ENCODE measurements around the gene GLIS2.
A peak's percentile ranks its signal among the peaks of the same experiment; 100 is the strongest.

The GLIS2 gene

GRCh38 chr16:4315186-4316107 lies at the start of gene GLIS2:
TSS of gene GLIS2 (plus strand) at chr16:4316067. CDS start at chr16:4332281, 16,214 bp downstream.
- no peaks in the 10 kb centered on the region for H3K36me3 ChIP-seq
- no peaks in the 10 kb centered on the region for H3K9me3 ChIP-seq
- H3K27ac ChIP-seq = no peak within 1 kb of the TSS
- peaks cover 91% of the 10 kb centered on the region for H3K27me3 ChIP-seq
- H3K4me3 ChIP-seq (ENCODE audit: low read depth in 1 of 2, low read length in 1 of 2) = peak within 1 kb of the TSS; percentile 57 to 72
- no peak for TF ChIP-seq CTCF (IDR thresholded peaks at IDR 0.05)
- H3K4me1 ChIP-seq (ENCODE audit: control insufficient read depth in 1 of 2, insufficient read depth in 1 of 2, low read depth in 1 of 2, low read length in 1 of 2) = peaks cover 18 to 24% of the 10 kb centered on the region in 2 experiments

- H3K4me3 ChIP-seq (ENCODE audit: low read depth in 1 of 2, low read length in 1 of 2) = no peak overlapping the region
- TF ChIP-seq CTCF (IDR thresholded peaks at IDR 0.05) = no peak
- H3K9me3 ChIP-seq = no peaks in the 10 kb centered on the region
- H3K4me1 ChIP-seq (ENCODE audit: control insufficient read depth in 1 of 2, insufficient read depth in 1 of 2, low read depth in 1 of 2, low read length in 1 of 2) = peaks cover 6 to 7% of the 10 kb centered on the region in 2 experiments
- no peaks in the 10 kb centered on the region for H3K36me3 ChIP-seq
- H3K27me3 ChIP-seq = no peaks in the 10 kb centered on the region
- H3K27ac ChIP-seq = no peak overlapping the region
Measured at GRCh38 chr16:4266372-4266771, 49.5 kb upstream of the GLIS2 start.

- no peaks in the 10 kb centered on the region for H3K9me3 ChIP-seq
- H3K36me3 ChIP-seq = no peaks in the 10 kb centered on the region
- H3K27me3 ChIP-seq = no peaks in the 10 kb centered on the region
- H3K4me1 ChIP-seq (ENCODE audit: control insufficient read depth in 1 of 2, insufficient read depth in 1 of 2, low read depth in 1 of 2, low read length in 1 of 2) = peaks cover 28 to 32% of the 10 kb centered on the region in 2 experiments
- no peak overlapping the region for H3K4me3 ChIP-seq (ENCODE audit: low read depth in 1 of 2, low read length in 1 of 2)
- TF ChIP-seq CTCF (IDR thresholded peaks at IDR 0.05) = no peak
- H3K27ac ChIP-seq = no peak overlapping the region
Measured at GRCh38 chr16:4270091-4270490, 45.8 kb upstream of the GLIS2 start.

GRCh38 chr16:4270595-4270994 lies 45.3 kb upstream of the GLIS2 start:
- Histone ChIP-seq H3K9me3 (no peaks in the 10 kb centered on the region), H3K36me3 (no peaks in the 10 kb centered on the region), H3K4me3 (ENCODE audit: low read depth in 1 of 2, low read length in 1 of 2) (peak overlapping the region; percentile 80 to 91), H3K27ac (no peak overlapping the region), H3K4me1 (ENCODE audit: control insufficient read depth in 1 of 2, insufficient read depth in 1 of 2, low read depth in 1 of 2, low read length in 1 of 2) (peaks cover 28 to 32% of the 10 kb centered on the region in 2 experiments), H3K27me3 (no peaks in the 10 kb centered on the region)
- TF ChIP-seq CTCF (IDR thresholded peaks at IDR 0.05) = no peak

GRCh38 chr16:4271176-4272113 lies 44.4 kb upstream of the GLIS2 start:
- Histone ChIP-seq H3K4me3 (ENCODE audit: low read depth in 1 of 2, low read length in 1 of 2) (peak overlapping the region; percentile 80 to 91), H3K27ac (peak overlapping the region; percentile 89), H3K36me3 (no peaks in the 10 kb centered on the region), H3K27me3 (no peaks in the 10 kb centered on the region), H3K9me3 (no peaks in the 10 kb centered on the region), H3K4me1 (ENCODE audit: control insufficient read depth in 1 of 2, insufficient read depth in 1 of 2, low read depth in 1 of 2, low read length in 1 of 2) (peaks cover 28 to 32% of the 10 kb centered on the region in 2 experiments)
- TF ChIP-seq CTCF (IDR thresholded peaks at IDR 0.05) = peak; percentile 32

All from neutrophil (primary cell).